ENCODE data around the gene ANKRD55. TPM values are rescaled to one million over a fixed set of nuclear protein-coding genes. Genes with fewer than 3 reads are reported as not detected.

ANKRD55 gene
- total and polyA plus RNA-seq, 9 of the 15 experiments (the other 6 are each of a cell fraction or from before 2014, with no cell fraction given): 3.4 to 10.6 (median 6.5) TPM

- no peaks in the 10 kb centered on the region for H4K20me1 ChIP-seq (replicated peaks; ENCODE audit: control insufficient read depth, insufficient read depth, low read length)
- ATAC-seq (no peak), DNase-seq (ENCODE audit: extremely low read depth in 1 of 4, low spot score in 3 of 4) (no peak), FAIRE-seq (no peak)
- in situ Hi-C loops (cut with MboI): no loop called here
- H3K27ac ChIP-seq (ENCODE audit: extremely low read depth, low read depth, low read length): no peak overlapping the region
- no peaks in the 10 kb centered on the region for H3K4me1 ChIP-seq (replicated peaks in 1 of 2; ENCODE audit: control insufficient read depth in 2 of 2, insufficient read depth in 2 of 2, low read length in 2 of 2)
- CTCF ChIA-PET (ENCODE audit: low intra/inter-chr PET ratio): no interaction called here
- H3K9ac ChIP-seq (ENCODE audit: insufficient read depth in 1 of 2, low read depth in 2 of 2, low read length in 2 of 2): no peak overlapping the region
- intact Hi-C loops (cut with micrococcal nuclease): no loop called here
- no peaks in the 10 kb centered on the region for H3K79me2 ChIP-seq (ENCODE audit: control insufficient read depth, insufficient read depth, low read length)
- no peaks in the 10 kb centered on the region for H3K9me3 ChIP-seq (replicated peaks; ENCODE audit: control insufficient read depth, insufficient read depth, low read depth, low read length)
- H3K4me2 ChIP-seq (ENCODE audit: insufficient read depth, low read length): no peak overlapping the region
- WGBS (ENCODE audit: insufficient coverage, low coverage, missing lambda C conversion rate): 21% methylated on average over 5 of the region's 5 CpGs
- POLR2A ChIA-PET: interaction anchor here (1.4 kb wide), 1 partner anchor 9 kb away, joined by 3 read pairs; no protein-coding TSS in a partner anchor
- no TSS peak for BruUV-seq (replicated peaks)
- no peak overlapping the region for H3K4me3 ChIP-seq
- H2AFZ ChIP-seq (ENCODE audit: low read depth, low read length): no peak overlapping the region
- no peaks in the 10 kb centered on the region for H3K9me1 ChIP-seq (ENCODE audit: control insufficient read depth, insufficient read depth, low read length)
- H3K27me3 ChIP-seq (ENCODE audit: control insufficient read depth in 2 of 2, insufficient read depth in 2 of 2, low read length in 2 of 2): peaks cover 0 to 1% of the 10 kb centered on the region in 2 experiments; a peak in 3 of 5 replicates
- H3K36me3 ChIP-seq (ENCODE audit: control insufficient read depth, insufficient read depth, low read length): no peaks in the 10 kb centered on the region
- TF ChIP-seq, protein P1, sequence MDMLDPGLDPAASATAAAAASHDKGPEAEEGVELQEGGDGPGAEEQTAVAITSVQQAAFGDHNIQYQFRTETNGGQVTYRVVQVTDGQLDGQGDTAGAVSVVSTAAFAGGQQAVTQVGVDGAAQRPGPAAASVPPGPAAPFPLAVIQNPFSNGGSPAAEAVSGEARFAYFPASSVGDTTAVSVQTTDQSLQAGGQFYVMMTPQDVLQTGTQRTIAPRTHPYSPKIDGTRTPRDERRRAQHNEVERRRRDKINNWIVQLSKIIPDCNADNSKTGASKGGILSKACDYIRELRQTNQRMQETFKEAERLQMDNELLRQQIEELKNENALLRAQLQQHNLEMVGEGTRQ (CRISPR knock-in tag; IDR thresholded peaks at IDR 0.05): no peak
- TF ChIP-seq, protein P2, sequence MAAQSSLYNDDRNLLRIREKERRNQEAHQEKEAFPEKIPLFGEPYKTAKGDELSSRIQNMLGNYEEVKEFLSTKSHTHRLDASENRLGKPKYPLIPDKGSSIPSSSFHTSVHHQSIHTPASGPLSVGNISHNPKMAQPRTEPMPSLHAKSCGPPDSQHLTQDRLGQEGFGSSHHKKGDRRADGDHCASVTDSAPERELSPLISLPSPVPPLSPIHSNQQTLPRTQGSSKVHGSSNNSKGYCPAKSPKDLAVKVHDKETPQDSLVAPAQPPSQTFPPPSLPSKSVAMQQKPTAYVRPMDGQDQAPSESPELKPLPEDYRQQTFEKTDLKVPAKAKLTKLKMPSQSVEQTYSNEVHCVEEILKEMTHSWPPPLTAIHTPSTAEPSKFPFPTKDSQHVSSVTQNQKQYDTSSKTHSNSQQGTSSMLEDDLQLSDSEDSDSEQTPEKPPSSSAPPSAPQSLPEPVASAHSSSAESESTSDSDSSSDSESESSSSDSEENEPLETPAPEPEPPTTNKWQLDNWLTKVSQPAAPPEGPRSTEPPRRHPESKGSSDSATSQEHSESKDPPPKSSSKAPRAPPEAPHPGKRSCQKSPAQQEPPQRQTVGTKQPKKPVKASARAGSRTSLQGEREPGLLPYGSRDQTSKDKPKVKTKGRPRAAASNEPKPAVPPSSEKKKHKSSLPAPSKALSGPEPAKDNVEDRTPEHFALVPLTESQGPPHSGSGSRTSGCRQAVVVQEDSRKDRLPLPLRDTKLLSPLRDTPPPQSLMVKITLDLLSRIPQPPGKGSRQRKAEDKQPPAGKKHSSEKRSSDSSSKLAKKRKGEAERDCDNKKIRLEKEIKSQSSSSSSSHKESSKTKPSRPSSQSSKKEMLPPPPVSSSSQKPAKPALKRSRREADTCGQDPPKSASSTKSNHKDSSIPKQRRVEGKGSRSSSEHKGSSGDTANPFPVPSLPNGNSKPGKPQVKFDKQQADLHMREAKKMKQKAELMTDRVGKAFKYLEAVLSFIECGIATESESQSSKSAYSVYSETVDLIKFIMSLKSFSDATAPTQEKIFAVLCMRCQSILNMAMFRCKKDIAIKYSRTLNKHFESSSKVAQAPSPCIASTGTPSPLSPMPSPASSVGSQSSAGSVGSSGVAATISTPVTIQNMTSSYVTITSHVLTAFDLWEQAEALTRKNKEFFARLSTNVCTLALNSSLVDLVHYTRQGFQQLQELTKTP (IDR thresholded peaks at IDR 0.05; ENCODE audit: low read depth in 1 of 2, partially characterized antibody in 2 of 2): no peak
- no peak for TF ChIP-seq ARNT (IDR thresholded peaks at IDR 0.05)
- TF ChIP-seq ZNF77 (CRISPR knock-in tag; IDR thresholded peaks at IDR 0.05): no peak
- no peak for TF ChIP-seq ARID1B (IDR thresholded peaks at IDR 0.05)
- TF ChIP-seq POLR3A (IDR thresholded peaks at IDR 0.05; ENCODE audit: borderline replicate concordance, extremely low read depth, insufficient read depth, insufficient read length): no peak
- TF ChIP-seq, protein P3, sequence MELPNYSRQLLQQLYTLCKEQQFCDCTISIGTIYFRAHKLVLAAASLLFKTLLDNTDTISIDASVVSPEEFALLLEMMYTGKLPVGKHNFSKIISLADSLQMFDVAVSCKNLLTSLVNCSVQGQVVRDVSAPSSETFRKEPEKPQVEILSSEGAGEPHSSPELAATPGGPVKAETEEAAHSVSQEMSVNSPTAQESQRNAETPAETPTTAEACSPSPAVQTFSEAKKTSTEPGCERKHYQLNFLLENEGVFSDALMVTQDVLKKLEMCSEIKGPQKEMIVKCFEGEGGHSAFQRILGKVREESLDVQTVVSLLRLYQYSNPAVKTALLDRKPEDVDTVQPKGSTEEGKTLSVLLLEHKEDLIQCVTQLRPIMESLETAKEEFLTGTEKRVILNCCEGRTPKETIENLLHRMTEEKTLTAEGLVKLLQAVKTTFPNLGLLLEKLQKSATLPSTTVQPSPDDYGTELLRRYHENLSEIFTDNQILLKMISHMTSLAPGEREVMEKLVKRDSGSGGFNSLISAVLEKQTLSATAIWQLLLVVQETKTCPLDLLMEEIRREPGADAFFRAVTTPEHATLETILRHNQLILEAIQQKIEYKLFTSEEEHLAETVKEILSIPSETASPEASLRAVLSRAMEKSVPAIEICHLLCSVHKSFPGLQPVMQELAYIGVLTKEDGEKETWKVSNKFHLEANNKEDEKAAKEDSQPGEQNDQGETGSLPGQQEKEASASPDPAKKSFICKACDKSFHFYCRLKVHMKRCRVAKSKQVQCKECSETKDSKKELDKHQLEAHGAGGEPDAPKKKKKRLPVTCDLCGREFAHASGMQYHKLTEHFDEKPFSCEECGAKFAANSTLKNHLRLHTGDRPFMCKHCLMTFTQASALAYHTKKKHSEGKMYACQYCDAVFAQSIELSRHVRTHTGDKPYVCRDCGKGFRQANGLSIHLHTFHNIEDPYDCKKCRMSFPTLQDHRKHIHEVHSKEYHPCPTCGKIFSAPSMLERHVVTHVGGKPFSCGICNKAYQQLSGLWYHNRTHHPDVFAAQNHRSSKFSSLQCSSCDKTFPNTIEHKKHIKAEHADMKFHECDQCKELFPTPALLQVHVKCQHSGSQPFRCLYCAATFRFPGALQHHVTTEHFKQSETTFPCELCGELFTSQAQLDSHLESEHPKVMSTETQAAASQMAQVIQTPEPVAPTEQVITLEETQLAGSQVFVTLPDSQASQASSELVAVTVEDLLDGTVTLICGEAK (IDR thresholded peaks at IDR 0.05): no peak
- TF ChIP-seq, protein P3 (CRISPR knock-in tag; IDR thresholded peaks at IDR 0.05): no peak
Observed at GRCh38 chr5:56227691-56228090, 5.4 kb downstream of the ANKRD55 start.

Data from K562 (cell line).